KMS-11 (cell line): ENCODE results near the gene NLGN2.

ENCODE experiments used
- H2AFZ ChIP-seq: fragments of 200-600 bp; sonication (generic); 2 replicates; pipeline ENCODE4 v1.6.1; 2016; ENCODE audit warnings: antibody characterized with exemption, mixed run types, low read depth
- H3K27ac ChIP-seq: fragments of 200-600 bp; sonication (generic); 2 replicates; pipeline ENCODE4 v1.6.1; 2016; ENCODE audit warnings: mild to moderate bottlenecking, mixed run types
- H3K27me3 ChIP-seq: fragments of 200-600 bp; sonication (generic); 2 replicates; pipeline ENCODE4 v1.6.1; 2017; ENCODE audit warnings: mild to moderate bottlenecking, low read depth, mixed run types, moderate library complexity; ENCODE audit not compliant: insufficient read depth
- H3K36me3 ChIP-seq: fragments of 200-600 bp; sonication (generic); 2 replicates; pipeline ENCODE4 v1.6.1; 2017; ENCODE audit warnings: mild to moderate bottlenecking, mixed run types; ENCODE audit not compliant: insufficient read depth
- H3K4me1 ChIP-seq: fragments of 200-600 bp; sonication (generic); 2 replicates; pipeline ENCODE4 v1.6.1; 2016; ENCODE audit warnings: mild to moderate bottlenecking, low read depth, mixed run types; ENCODE audit not compliant: poor library complexity, severe bottlenecking
- H3K4me2 ChIP-seq: fragments of 200-600 bp; sonication (generic); 2 replicates; pipeline ENCODE4 v1.7.0; 2016; ENCODE audit warnings: mild to moderate bottlenecking, mixed run types
- H3K4me3 ChIP-seq: fragments of 200-600 bp; sonication (generic); IDR thresholded peaks from 2 replicates; pipeline ENCODE4 v1.6.1; 2017; ENCODE audit warnings: low read depth, low read length, mixed read lengths; ENCODE audit not compliant: insufficient read depth
- H3K79me2 ChIP-seq: fragments of 200-600 bp; sonication (generic); 2 replicates; pipeline ENCODE4 v1.6.1; 2016; ENCODE audit warnings: low read depth, mixed run types; ENCODE audit not compliant: insufficient read depth
- H3K9ac ChIP-seq: fragments of 200-600 bp; sonication (generic); 2 replicates; pipeline ENCODE4 v1.6.1; 2016; ENCODE audit warnings: mild to moderate bottlenecking, mixed run types
- H4K20me1 ChIP-seq: fragments of 200-600 bp; sonication (generic); 2 replicates; pipeline ENCODE4 v1.6.1; 2016; ENCODE audit warnings: mild to moderate bottlenecking, mixed run types; ENCODE audit not compliant: insufficient read depth
- CTCF ChIP-seq: fragments of 200-600 bp; sonication (generic); conservative IDR thresholded peaks from 2 replicates; pipeline ENCODE4 v1.6.1; 2017; ENCODE audit warnings: low read depth, mild to moderate bottlenecking, antibody characterized with exemption, low read length, moderate library complexity, mixed read lengths

The NLGN2 gene

GRCh38 chr17:7466318-7466638 lies 58.6 kb downstream of the NLGN2 start:
- H4K20me1 ChIP-seq, result no peaks in the 10 kb centered on the region
- no peak for TF ChIP-seq CTCF
- no peaks in the 10 kb centered on the region for H3K27me3 ChIP-seq
- no peaks in the 10 kb centered on the region for H3K79me2 ChIP-seq
- no peaks in the 10 kb centered on the region for H3K4me1 ChIP-seq
- no peak overlapping the region for H3K27ac ChIP-seq
- no peaks in the 10 kb centered on the region for H3K36me3 ChIP-seq
- no peak overlapping the region for H2AFZ ChIP-seq
- H3K4me2 ChIP-seq, result no peak overlapping the region
- no peak overlapping the region for H3K4me3 ChIP-seq
- H3K9ac ChIP-seq, result no peak overlapping the region

- H3K27ac ChIP-seq, result no peak overlapping the region
- no peak overlapping the region for H3K9ac ChIP-seq
Observed at GRCh38 chr17:7466639-7467341, 59.1 kb downstream of the NLGN2 start.

GRCh38 chr17:7467498-7467897 lies 59.9 kb downstream of the NLGN2 start:
- H3K4me3 ChIP-seq, result no peak overlapping the region
- no peaks in the 10 kb centered on the region for H3K79me2 ChIP-seq
- no peak overlapping the region for H3K4me2 ChIP-seq
- H2AFZ ChIP-seq, result no peak overlapping the region
- TF ChIP-seq CTCF, result no peak
- no peaks in the 10 kb centered on the region for H3K36me3 ChIP-seq
- H3K4me1 ChIP-seq, result no peaks in the 10 kb centered on the region
- H3K27me3 ChIP-seq, result no peaks in the 10 kb centered on the region
- H3K27ac ChIP-seq, result no peak overlapping the region
- no peaks in the 10 kb centered on the region for H4K20me1 ChIP-seq
- H3K9ac ChIP-seq, result no peak overlapping the region

More at GRCh38 chr17:7466639-7467341, 59.1 kb downstream of the NLGN2 start:
- Histone ChIP-seq H3K27me3 (no peaks in the 10 kb centered on the region), H2AFZ (no peak overlapping the region), H3K4me2 (no peak overlapping the region), H3K79me2 (no peaks in the 10 kb centered on the region), H3K4me3 (no peak overlapping the region), H3K36me3 (no peaks in the 10 kb centered on the region), H4K20me1 (no peaks in the 10 kb centered on the region), H3K4me1 (no peaks in the 10 kb centered on the region)
- TF ChIP-seq CTCF, result no peak

- no peaks in the 10 kb centered on the region for H3K79me2 ChIP-seq
Observed at GRCh38 chr17:7468290-7468689, 60.6 kb downstream of the NLGN2 start.

More at GRCh38 chr17:7468290-7468689, 60.6 kb downstream of the NLGN2 start:
- H3K27me3 ChIP-seq, result no peaks in the 10 kb centered on the region
- no peaks in the 10 kb centered on the region for H3K4me1 ChIP-seq
- TF ChIP-seq CTCF, result no peak
- no peak overlapping the region for H2AFZ ChIP-seq
- no peak overlapping the region for H3K27ac ChIP-seq
- no peak overlapping the region for H3K4me2 ChIP-seq
- no peak overlapping the region for H3K4me3 ChIP-seq
- no peak overlapping the region for H3K9ac ChIP-seq
- H4K20me1 ChIP-seq, result no peaks in the 10 kb centered on the region
- H3K36me3 ChIP-seq, result no peaks in the 10 kb centered on the region
